ENCODE data around the gene TMEM259.

GRCh38 chr19:1055886-1056620 is 35.1 kb upstream of the TMEM259 start:
- TF ChIP-seq POLR2A (IDR thresholded peaks at IDR 0.05), result no peak
- TF ChIP-seq CTCF (IDR thresholded peaks at IDR 0.05 in 4 of 5, conservative IDR thresholded peaks at IDR 0.05 in 1 of 5), result no peak

All from gastrocnemius medialis (tissue), 4 donors.